HG03108 (cell line): ENCODE results near the gene CASP2.

Source experiments
- ATAC-seq: cut with Tn5 transposase; IDR thresholded peaks from one replicate; pipeline ENCODE4 v1.9.1; 2021; ENCODE audit warnings: moderate library complexity; ENCODE audit not compliant: unreplicated experiment

The CASP2 gene

DNA sequence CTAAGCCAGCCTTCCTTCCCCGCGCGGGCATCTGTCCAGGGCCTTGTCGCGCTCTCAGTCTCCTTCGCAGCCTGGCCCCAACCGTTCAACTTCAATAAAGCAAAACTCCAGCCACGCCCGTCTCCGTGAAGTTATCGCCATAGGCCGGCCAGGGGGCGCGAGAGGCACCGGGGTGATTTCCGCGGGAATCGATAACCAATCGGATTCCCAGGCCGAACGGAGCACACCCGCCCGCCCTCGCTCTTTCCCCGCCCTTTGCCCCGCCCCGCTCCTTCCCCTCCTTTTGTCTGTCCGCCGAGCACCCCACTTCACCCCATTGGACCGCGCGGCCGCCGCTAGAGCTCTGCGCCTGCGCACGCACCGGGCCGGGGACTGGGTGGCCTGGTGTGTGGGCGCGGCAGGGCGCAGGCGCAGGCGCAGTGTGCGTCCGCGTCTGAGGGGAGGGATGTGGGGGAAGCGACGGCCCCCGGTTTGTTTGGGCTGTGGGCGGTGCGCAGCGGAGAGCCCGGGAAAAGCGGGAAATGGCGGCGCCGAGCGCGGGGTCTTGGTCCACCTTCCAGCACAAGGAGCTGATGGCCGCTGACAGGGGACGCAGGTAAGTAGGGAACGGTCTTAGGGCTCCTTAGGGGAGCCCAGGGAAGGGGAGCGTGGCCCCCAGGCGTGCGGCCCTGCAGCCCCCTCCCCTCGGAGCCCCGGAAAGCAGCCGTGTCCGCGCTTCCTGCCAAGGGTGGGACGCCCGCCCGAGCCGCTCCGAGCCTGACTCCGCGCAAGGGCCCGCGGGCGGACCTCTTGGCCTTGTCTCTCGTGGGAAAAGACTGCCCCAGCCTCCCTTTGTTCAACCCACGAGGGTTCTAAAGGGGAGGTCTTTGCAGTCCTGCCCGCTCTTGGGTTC, at the start of gene CASP2:
Gene CASP2, plus strand, starts transcription at position 417 of the 892 bp plus-strand sequence. Its CDS starts 105 bp downstream, at position 522.
- peak; percentile 91 for ATAC-seq

GRCh38 chr7:143239813-143240212, 48.3 kb upstream of the CASP2 start:
- ATAC-seq: no peak

DNA sequence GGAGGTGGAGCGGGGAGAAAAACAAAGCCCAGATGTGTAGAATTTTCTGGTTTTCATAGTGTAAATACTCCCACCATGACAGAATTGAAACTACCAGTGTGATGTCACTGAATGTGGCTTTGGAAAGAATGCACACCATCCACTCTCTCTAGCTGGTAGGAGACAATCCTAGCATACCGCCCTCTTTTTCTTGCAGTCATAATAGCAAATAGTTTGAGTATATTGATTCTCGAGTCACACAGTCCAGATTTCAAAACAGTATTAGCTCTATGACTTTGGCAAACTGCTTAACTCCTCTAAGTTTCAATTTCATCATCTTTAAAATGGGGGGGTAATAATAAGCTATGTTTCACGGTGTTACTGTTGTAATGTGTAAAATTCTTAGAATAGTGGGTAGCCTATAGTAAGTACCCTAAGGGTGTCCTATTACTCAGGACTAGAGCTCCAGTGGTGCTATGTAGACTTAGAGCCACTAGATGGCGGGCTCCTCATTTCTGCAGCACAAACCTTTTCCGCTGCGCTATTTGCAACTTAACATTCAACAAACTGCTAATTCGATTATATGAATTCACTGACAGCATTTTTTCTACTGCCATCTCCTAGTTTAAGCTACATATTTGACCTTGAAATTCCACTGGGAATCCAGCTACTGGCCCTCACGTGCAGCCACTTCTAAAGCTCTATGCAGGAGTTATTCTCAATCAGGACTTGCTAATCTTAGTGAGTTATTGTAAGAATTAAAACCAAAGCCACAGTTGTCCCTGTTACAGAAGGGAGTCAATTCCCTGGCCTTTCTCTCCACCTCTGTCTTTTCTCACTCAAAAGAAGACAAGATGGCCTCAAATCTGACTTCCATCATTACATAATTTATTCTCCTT, 47.6 kb upstream of the CASP2 start:
- peak; percentile 73 for ATAC-seq

DNA sequence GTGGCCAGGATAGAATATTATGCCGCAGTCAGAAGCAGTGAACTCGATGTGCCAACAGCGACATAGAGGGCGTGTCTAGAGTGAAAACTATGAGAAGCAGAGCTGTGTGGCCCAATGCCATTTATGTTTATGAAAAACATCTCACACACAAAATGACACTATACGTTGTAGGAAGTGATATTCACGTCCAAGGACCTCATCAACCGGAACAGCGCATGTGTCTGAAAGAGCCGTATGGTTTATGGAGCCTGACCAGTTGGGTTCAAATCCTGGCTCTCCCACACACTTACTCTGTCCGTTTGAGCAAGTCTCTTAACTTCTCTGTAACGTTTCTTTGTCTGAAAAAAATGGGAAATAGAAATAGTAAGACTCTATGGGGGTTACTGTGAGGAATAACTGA, 45.8 kb upstream of the CASP2 start:
- ATAC-seq: no peak

DNA sequence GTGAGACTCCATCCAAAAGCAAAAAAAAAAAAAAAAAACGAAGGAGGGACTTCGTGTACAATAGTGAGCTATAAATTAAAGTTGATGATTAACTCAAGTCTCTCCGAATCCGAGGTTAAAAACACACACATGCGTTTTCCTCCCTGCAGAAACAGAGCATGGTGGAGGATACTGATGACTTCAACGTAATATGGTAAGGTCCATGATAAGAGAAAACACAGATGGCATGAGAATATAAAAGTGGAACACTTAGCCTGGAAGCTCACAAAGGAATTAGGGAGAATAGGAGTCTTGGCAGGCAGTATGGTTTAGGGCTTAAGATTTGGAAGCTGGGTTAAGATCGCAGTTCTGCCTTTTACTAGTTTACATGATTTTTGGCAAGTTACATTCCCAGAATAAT, 45.0 kb upstream of the CASP2 start:
- ATAC-seq: no peak

GRCh38 chr7:143243614-143244013, 44.5 kb upstream of the CASP2 start:
- no peak for ATAC-seq

- no peak for ATAC-seq
Observed at GRCh38 chr7:143244321-143244720, 43.8 kb upstream of the CASP2 start.

DNA sequence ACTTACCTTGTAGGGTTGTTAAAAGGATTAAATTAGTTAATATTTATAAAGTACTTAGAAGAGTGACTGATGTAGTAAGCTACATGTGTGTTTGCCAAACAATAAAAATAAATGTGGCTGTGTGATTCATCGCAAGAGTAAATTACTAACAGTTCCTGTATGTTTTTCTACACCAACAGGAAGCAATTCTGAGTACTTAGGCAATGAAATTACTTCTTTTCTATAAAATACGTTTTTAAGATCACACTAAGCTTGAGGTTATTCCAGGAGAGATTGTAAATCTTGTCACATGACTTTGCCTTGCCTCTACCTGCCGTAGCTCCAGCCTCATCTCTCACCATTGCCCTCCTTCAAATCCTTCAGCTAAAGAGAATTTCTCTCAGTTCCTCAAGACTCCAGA, 43.0 kb upstream of the CASP2 start:
- ATAC-seq: no peak

DNA sequence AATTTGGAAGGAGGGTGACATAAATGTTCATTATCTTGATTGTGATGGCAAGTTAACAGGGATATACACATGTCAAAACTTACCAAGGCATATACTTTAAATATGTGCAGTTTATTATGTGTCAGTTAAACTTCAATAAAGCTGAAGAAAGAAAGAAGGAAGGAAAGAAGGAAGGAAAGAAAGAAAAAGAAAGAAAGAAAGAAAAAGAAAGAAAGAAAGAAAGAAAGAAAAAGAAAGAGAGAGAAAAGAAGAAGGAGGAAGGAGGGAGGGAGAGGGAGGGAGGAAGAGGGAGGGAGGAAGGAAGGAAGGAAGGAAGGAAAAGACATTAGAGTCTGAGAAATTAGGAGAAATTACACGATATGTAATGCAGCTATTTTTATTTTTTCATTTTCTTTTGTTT, 40.8 kb upstream of the CASP2 start:
- ATAC-seq: no peak

- ATAC-seq: no peak
Observed at GRCh38 chr7:143248761-143249354, 39.3 kb upstream of the CASP2 start.

DNA sequence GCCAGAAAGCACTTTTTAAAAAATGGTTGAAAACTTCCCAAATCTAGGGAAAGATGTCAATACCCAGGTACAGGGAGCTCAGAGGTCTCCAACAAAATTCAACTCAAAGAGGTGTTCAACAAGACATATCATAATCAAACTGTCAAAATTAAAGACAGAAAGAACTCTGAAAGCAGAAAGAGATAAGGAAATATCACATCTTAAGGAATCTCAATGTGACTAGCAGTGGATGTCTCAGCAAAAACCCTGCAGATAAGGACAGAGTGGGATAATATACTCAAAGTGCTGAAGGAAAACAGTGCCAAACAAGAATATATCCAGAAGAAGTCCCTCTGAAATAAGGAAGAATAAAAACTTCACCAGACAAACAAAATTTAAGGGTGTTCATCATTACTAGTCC, 38.0 kb upstream of the CASP2 start:
- no peak for ATAC-seq

GRCh38 chr7:143250822-143251221, 37.3 kb upstream of the CASP2 start:
- ATAC-seq: no peak

DNA sequence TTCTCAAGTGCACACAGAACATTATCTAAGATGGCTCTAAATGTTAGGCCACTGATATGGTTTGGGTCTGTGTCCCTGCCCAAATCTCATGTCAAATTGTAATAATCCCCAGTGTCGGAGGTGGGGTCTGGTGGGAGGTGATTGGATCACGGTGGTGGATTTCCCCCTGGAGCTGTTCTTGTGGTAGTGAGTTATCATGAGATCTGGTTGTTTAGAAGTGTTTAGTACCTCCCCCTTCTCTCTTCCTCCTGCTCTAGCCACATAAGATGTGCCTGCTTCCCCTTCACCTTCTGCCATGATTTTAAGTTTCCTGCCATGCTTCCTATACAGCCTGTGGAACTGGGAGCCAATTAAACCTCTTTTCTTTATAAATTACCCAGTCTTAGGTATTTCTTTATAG, 36.1 kb upstream of the CASP2 start:
- no peak for ATAC-seq

DNA sequence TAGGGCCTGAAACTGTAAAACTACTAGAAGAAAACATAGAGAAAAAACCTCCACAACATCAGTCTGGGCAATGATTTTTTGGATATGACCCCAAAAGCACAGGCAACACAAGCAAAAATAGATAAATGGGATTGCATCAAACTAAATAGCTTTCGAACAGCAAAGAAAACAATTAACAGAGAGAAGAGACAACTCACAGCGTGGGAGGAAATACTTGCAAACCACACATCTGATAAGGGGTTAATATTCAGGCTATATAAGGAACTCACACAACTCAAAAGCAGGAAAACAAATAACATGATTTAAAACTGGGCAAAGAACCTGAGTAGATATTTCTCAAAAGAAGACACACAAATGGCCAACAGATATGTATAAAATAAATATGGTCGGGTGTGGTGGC, 32.6 kb upstream of the CASP2 start:
- no peak for ATAC-seq

DNA sequence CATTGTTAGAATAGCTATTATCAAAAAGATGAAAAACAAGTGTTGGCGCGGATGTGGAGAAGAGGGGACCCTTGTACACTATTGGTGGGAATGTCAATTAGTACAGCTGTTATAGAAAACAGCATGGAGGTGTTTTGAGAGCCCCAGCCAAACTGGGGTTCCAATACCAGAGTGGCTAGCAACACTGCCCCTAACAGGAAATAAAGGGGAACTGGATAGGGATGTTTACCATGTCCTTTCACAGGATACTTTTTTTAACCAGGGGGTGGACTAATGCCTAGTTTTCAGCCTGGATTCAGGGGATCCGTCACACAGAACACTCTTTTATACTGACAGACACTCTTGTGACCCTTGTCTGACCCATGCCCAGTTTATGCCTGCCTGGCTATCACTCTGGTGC, 31.8 kb upstream of the CASP2 start:
- no peak for ATAC-seq

GRCh38 chr7:143256932-143257331, 31.2 kb upstream of the CASP2 start:
- peak; percentile 75 for ATAC-seq

DNA sequence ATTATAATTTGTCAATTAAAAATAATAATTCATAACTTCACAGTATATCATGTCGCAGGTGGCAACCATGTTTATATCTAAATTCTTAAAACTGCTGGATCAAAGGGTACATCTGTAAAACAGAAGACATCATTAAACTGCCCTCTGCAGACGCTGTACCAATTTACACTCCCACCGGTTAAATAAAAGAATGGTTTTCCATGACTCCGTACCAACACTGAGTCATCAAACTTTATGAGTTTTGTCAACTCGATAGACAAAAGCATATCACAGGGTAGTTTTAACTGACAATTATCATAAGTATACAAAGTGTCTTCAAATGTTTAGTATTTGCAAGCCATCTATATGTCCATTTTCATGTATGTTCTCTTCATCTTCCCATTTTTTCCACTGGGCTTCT, 30.6 kb upstream of the CASP2 start:
- ATAC-seq: no peak

GRCh38 chr7:143258831-143259230, 29.3 kb upstream of the CASP2 start:
- ATAC-seq: no peak

GRCh38 chr7:143259765-143260164, 28.4 kb upstream of the CASP2 start:
- no peak for ATAC-seq

GRCh38 chr7:143261901-143262300, 26.2 kb upstream of the CASP2 start:
- no peak for ATAC-seq
